ENCODE measurements around the gene ADCY10.

DNA sequence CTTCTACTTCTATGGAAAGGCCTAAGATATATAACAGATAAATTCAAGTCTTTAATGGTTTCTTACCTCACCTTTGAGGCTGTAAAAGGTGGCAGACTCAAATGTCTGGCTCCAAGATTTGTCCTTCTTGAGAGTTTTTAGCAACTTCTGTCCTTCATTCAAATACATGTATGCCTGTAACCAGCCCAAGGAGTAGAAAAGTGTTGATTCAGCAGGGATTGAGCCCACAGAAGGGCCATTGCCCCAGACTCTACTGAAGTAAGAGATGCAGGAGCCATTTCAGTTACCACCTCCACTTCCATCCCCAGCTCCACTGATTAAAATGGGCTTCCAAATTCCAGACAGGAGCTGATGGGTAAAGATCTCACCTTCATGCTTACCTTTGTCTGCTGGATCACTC is 80.0 kb downstream of the ADCY10 start:
- TF ChIP-seq, protein P1, sequence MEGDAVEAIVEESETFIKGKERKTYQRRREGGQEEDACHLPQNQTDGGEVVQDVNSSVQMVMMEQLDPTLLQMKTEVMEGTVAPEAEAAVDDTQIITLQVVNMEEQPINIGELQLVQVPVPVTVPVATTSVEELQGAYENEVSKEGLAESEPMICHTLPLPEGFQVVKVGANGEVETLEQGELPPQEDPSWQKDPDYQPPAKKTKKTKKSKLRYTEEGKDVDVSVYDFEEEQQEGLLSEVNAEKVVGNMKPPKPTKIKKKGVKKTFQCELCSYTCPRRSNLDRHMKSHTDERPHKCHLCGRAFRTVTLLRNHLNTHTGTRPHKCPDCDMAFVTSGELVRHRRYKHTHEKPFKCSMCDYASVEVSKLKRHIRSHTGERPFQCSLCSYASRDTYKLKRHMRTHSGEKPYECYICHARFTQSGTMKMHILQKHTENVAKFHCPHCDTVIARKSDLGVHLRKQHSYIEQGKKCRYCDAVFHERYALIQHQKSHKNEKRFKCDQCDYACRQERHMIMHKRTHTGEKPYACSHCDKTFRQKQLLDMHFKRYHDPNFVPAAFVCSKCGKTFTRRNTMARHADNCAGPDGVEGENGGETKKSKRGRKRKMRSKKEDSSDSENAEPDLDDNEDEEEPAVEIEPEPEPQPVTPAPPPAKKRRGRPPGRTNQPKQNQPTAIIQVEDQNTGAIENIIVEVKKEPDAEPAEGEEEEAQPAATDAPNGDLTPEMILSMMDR (IDR thresholded peaks at IDR 0.05), result no peak
- no peak for TF ChIP-seq POLR2A (IDR thresholded peaks at IDR 0.05)
- no peak for TF ChIP-seq POLR2AphosphoS5 (IDR thresholded peaks at IDR 0.05; ENCODE audit: insufficient read depth in 1 of 2, low read depth in 1 of 2)

All from vagina (tissue), 2 donors.